ENCODE data around the gene CD74. TPM values are rescaled to one million over a fixed set of nuclear protein-coding genes. Genes with fewer than 3 reads are reported as not detected.
"Not testable (repeated sequence)": the region's sequence is repeated elsewhere in the genome, so short reads cannot be mapped to it uniquely, and the experiment has no call there.

The CD74 gene
- 1,068 TPM for total RNA-seq

- DNase-seq (ENCODE audit: low spot score): peak; percentile 91
Observed at GRCh38 chr5:150412319-150413175, at the start of gene CD74. TSS of gene CD74 (minus strand) at chr5:150412910. CDS start at chr5:150412749, 161 bp downstream.

GRCh38 chr5:150461231-150461630 lies 48.5 kb upstream of the CD74 start:
- DNase-seq (ENCODE audit: low spot score): no peak

GRCh38 chr5:150460781-150461180 lies 48.1 kb upstream of the CD74 start:
- no peak for DNase-seq (ENCODE audit: low spot score)

- DNase-seq (ENCODE audit: low spot score): peak; percentile 83
Observed at GRCh38 chr5:150458802-150459557, 46.3 kb upstream of the CD74 start.

- no peak for DNase-seq (ENCODE audit: low spot score)
Observed at GRCh38 chr5:150457562-150458240, 45.0 kb upstream of the CD74 start.

GRCh38 chr5:150457121-150457520 lies 44.4 kb upstream of the CD74 start:
- DNase-seq (ENCODE audit: low spot score): no peak

GRCh38 chr5:150454492-150455229 lies 42.0 kb upstream of the CD74 start:
- no peak for DNase-seq (ENCODE audit: low spot score)

GRCh38 chr5:150454027-150454426 lies 41.3 kb upstream of the CD74 start:
- not testable (repeated sequence) for DNase-seq (ENCODE audit: low spot score)

- no peak for DNase-seq (ENCODE audit: low spot score)
Observed at GRCh38 chr5:150452914-150453313, 40.2 kb upstream of the CD74 start.

- no peak for DNase-seq (ENCODE audit: low spot score)
Observed at GRCh38 chr5:150451594-150451993, 38.9 kb upstream of the CD74 start.

GRCh38 chr5:150449517-150450339 lies 37.0 kb upstream of the CD74 start, which contains the start of gene RPS14:
TSS of gene RPS14 (minus strand) at chr5:150449739. CDS start at chr5:150447733, 2,006 bp downstream.
- DNase-seq (ENCODE audit: low spot score): peak; percentile 95

- DNase-seq (ENCODE audit: low spot score): no peak
Observed at GRCh38 chr5:150448952-150449516, 36.3 kb upstream of the CD74 start.

GRCh38 chr5:150448334-150448733 lies 35.6 kb upstream of the CD74 start:
- DNase-seq (ENCODE audit: low spot score): no peak

- DNase-seq (ENCODE audit: low spot score): no peak
Observed at GRCh38 chr5:150447188-150447587, 34.5 kb upstream of the CD74 start.

- DNase-seq (ENCODE audit: low spot score): no peak
Observed at GRCh38 chr5:150446583-150446982, 33.9 kb upstream of the CD74 start.

- DNase-seq (ENCODE audit: low spot score): no peak
Observed at GRCh38 chr5:150446088-150446487, 33.4 kb upstream of the CD74 start.

- no peak for DNase-seq (ENCODE audit: low spot score)
Observed at GRCh38 chr5:150444770-150445169, 32.1 kb upstream of the CD74 start.

- no peak for DNase-seq (ENCODE audit: low spot score)
Observed at GRCh38 chr5:150443242-150444075, 30.7 kb upstream of the CD74 start.

- DNase-seq (ENCODE audit: low spot score): no peak
Observed at GRCh38 chr5:150442699-150443080, 30.0 kb upstream of the CD74 start.
